ENCODE results near the gene SIRT5. TPM values are rescaled to one million over a fixed set of nuclear protein-coding genes. Genes with fewer than 3 reads are reported as not detected.

The SIRT5 gene
- total RNA-seq (2014; rRNA removed; shearing (Covaris generic); ENCODE audit: low replicate concordance) = 15.2 and 16.1 TPM in 2 replicates

DNA sequence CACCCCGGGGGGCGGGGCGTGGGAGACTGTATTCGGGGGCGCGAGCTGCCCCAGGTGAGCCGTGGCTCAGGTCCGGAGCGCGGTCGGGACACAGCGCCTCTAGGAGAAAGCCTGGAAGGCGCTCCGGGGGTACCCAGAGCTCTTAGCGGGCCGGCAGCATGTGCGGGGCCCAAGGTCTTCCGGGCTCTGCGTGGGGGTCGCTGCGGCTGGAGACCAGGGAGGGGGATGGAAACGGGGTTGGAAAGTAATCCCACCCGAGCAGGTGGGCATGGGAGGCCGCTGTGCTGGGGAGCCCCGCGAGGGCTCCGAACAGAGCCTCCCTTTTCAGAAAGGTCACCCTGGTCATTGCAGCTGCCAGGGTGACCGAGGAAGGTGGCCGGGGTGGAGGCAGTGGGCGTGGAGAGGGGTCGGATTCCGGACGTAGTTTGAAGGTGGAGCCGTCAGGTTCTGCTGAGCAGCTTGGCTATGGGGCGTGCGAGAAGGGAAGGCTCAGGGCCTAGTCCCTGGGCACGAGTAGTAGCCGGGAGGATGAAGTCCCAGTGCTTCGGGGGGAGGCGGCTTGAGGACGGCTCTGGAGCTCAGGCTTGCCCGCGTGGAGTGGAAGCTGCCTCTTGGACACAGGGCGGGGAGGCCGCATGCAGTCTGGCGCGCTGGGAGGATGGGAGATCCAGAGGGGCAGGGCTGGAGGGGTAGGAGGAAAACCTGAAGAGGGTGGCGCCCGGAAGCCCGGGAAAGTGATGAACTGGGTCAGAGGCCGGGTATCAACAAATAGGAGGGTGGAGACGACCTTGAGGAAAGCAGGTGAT, at the start of gene SIRT5:
Gene SIRT5 (plus strand): TSS at position 31 of the 806 bp plus-strand sequence. CDS start 9,510 bp downstream, outside the sequence.
- no peaks in the 10 kb centered on the region for H3K9me2 ChIP-seq (replicated peaks; ENCODE audit: insufficient read depth, low read length)
- DNase-seq = peak; percentile 95
- peaks cover 6% of the 10 kb centered on the region; the same call in 1 of the 2 replicates for H3K9me3 ChIP-seq (ENCODE audit: low read length)
- H3K4me3 ChIP-seq (ENCODE audit: low read length) = peak within 1 kb of the TSS; percentile 84
- no peaks in the 10 kb centered on the region for H3K27me3 ChIP-seq (ENCODE audit: low read length)
- peak within 1 kb of the TSS; percentile 81 for H2AFZ ChIP-seq (ENCODE audit: low read length)
- H3K4me2 ChIP-seq (ENCODE audit: low read depth, low read length, poor library complexity, severe bottlenecking) = peak within 1 kb of the TSS; percentile 93
- H3K79me2 ChIP-seq (ENCODE audit: low read length) = peaks cover 18% of the 10 kb centered on the region
- peaks cover 18% of the 10 kb centered on the region for H3K4me1 ChIP-seq (ENCODE audit: low read length)
- no peaks in the 10 kb centered on the region for H4K20me1 ChIP-seq (ENCODE audit: insufficient read depth, low read depth, low read length)
- peak within 1 kb of the TSS; percentile 83 for H3K27ac ChIP-seq (ENCODE audit: low read length)
- peak within 1 kb of the TSS; percentile 91 for H3K9ac ChIP-seq (ENCODE audit: low read length)
- no peaks in the 10 kb centered on the region for H3K36me3 ChIP-seq (ENCODE audit: insufficient read depth, low read length)

GRCh38 chr6:13524801-13525508, 49.4 kb upstream of the SIRT5 start:
- H2AFZ ChIP-seq (ENCODE audit: low read length) = no peak overlapping the region
- no peaks in the 10 kb centered on the region for H3K79me2 ChIP-seq (ENCODE audit: low read length)
- no peaks in the 10 kb centered on the region for H3K9me3 ChIP-seq (ENCODE audit: low read length)
- no peak for DNase-seq
- H4K20me1 ChIP-seq (ENCODE audit: insufficient read depth, low read depth, low read length) = no peaks in the 10 kb centered on the region
- H3K9me2 ChIP-seq (replicated peaks; ENCODE audit: insufficient read depth, low read length) = no peaks in the 10 kb centered on the region
- H3K4me1 ChIP-seq (ENCODE audit: low read length) = peaks cover 11% of the 10 kb centered on the region
- H3K4me2 ChIP-seq (ENCODE audit: low read depth, low read length, poor library complexity, severe bottlenecking) = no peak overlapping the region
- no peak overlapping the region for H3K4me3 ChIP-seq (ENCODE audit: low read length)
- H3K9ac ChIP-seq (ENCODE audit: low read length) = no peak overlapping the region
- H3K27me3 ChIP-seq (ENCODE audit: low read length) = no peaks in the 10 kb centered on the region
- no peak overlapping the region for H3K27ac ChIP-seq (ENCODE audit: low read length)
- H3K36me3 ChIP-seq (ENCODE audit: insufficient read depth, low read length) = no peaks in the 10 kb centered on the region

DNA sequence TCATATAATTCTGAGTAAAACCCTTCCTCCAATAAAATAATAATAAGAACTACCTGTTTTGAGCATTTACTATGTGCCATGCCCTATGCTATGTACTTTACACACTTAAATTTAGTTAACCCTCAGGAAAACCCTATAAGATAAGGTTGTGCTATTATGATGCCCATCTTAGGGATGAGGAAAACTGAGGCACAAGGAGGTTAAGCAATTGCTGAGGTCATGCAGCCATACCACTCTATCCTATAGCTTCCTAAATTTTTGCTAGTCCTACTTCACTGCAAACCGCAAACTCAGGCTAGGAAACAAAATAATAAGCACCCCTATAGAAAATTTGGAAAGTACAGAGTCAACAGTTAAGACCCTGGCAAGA, 48.1 kb upstream of the SIRT5 start:
- Histone ChIP-seq H3K4me2 (ENCODE audit: low read depth, low read length, poor library complexity, severe bottlenecking) (peak overlapping the region; percentile 54), H3K27me3 (ENCODE audit: low read length) (no peaks in the 10 kb centered on the region), H2AFZ (ENCODE audit: low read length) (peak overlapping the region; percentile 51; the same call in 1 of the 2 replicates), H3K9me2 (replicated peaks; ENCODE audit: insufficient read depth, low read length) (no peaks in the 10 kb centered on the region), H4K20me1 (ENCODE audit: insufficient read depth, low read depth, low read length) (no peaks in the 10 kb centered on the region), H3K9me3 (ENCODE audit: low read length) (no peaks in the 10 kb centered on the region), H3K4me1 (ENCODE audit: low read length) (peaks cover 11% of the 10 kb centered on the region), H3K79me2 (ENCODE audit: low read length) (no peaks in the 10 kb centered on the region), H3K36me3 (ENCODE audit: insufficient read depth, low read length) (no peaks in the 10 kb centered on the region), H3K27ac (ENCODE audit: low read length) (no peak overlapping the region), H3K4me3 (ENCODE audit: low read length) (no peak overlapping the region), H3K9ac (ENCODE audit: low read length) (0 out of 2 replicates have a peak overlapping the region, but pooled peaks have one; percentile 35)
- DNase-seq = no peak

GRCh38 chr6:13526727-13527670, 47.4 kb upstream of the SIRT5 start:
- peak overlapping the region; percentile 54 for H3K4me2 ChIP-seq (ENCODE audit: low read depth, low read length, poor library complexity, severe bottlenecking)
- no peaks in the 10 kb centered on the region for H3K9me2 ChIP-seq (replicated peaks; ENCODE audit: insufficient read depth, low read length)
- peaks cover 11% of the 10 kb centered on the region for H3K4me1 ChIP-seq (ENCODE audit: low read length)
- H3K27ac ChIP-seq (ENCODE audit: low read length) = no peak overlapping the region
- H3K9ac ChIP-seq (ENCODE audit: low read length) = peak overlapping the region; percentile 35
- H3K27me3 ChIP-seq (ENCODE audit: low read length) = no peaks in the 10 kb centered on the region
- H3K36me3 ChIP-seq (ENCODE audit: insufficient read depth, low read length) = no peaks in the 10 kb centered on the region
- no peaks in the 10 kb centered on the region for H3K79me2 ChIP-seq (ENCODE audit: low read length)
- no peaks in the 10 kb centered on the region for H4K20me1 ChIP-seq (ENCODE audit: insufficient read depth, low read depth, low read length)
- peak overlapping the region; percentile 51; the same call in 1 of the 2 replicates for H2AFZ ChIP-seq (ENCODE audit: low read length)
- H3K9me3 ChIP-seq (ENCODE audit: low read length) = no peaks in the 10 kb centered on the region
- DNase-seq = peak; percentile 68
- no peak overlapping the region for H3K4me3 ChIP-seq (ENCODE audit: low read length)

GRCh38 chr6:13527671-13528056, 46.7 kb upstream of the SIRT5 start:
- no peak for DNase-seq
- Histone ChIP-seq H3K9me3 (ENCODE audit: low read length) (no peaks in the 10 kb centered on the region), H3K4me2 (ENCODE audit: low read depth, low read length, poor library complexity, severe bottlenecking) (no peak overlapping the region), H3K27me3 (ENCODE audit: low read length) (no peaks in the 10 kb centered on the region), H3K4me3 (ENCODE audit: low read length) (no peak overlapping the region), H3K27ac (ENCODE audit: low read length) (no peak overlapping the region), H3K79me2 (ENCODE audit: low read length) (no peaks in the 10 kb centered on the region), H2AFZ (ENCODE audit: low read length) (no peak overlapping the region), H4K20me1 (ENCODE audit: insufficient read depth, low read depth, low read length) (no peaks in the 10 kb centered on the region), H3K4me1 (ENCODE audit: low read length) (peaks cover 11% of the 10 kb centered on the region), H3K9ac (ENCODE audit: low read length) (no peak overlapping the region), H3K9me2 (replicated peaks; ENCODE audit: insufficient read depth, low read length) (no peaks in the 10 kb centered on the region), H3K36me3 (ENCODE audit: insufficient read depth, low read length) (no peaks in the 10 kb centered on the region)

DNA sequence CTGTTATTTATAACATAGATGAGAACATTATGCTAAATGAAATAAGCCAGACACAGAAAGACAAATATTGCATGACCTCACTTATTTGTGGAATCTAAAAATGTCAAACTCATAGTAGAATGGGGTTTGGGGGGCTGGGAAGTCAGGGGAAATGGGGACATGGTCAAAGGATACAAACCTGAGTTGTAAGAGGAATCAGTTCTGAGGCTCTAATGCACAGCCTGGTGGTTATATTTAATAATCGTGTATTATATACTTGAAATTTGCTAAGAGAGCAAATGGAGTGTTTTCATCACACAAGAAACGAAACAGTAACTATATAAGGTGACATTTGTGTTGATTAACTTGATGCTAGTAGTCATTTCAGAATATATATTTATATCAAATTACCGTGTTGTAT, 46.2 kb upstream of the SIRT5 start:
- Histone ChIP-seq H3K4me3 (ENCODE audit: low read length) (no peak overlapping the region), H4K20me1 (ENCODE audit: insufficient read depth, low read depth, low read length) (no peaks in the 10 kb centered on the region), H3K36me3 (ENCODE audit: insufficient read depth, low read length) (no peaks in the 10 kb centered on the region), H3K9me3 (ENCODE audit: low read length) (no peaks in the 10 kb centered on the region), H3K9ac (ENCODE audit: low read length) (no peak overlapping the region), H3K9me2 (replicated peaks; ENCODE audit: insufficient read depth, low read length) (no peaks in the 10 kb centered on the region), H3K27me3 (ENCODE audit: low read length) (no peaks in the 10 kb centered on the region), H3K4me1 (ENCODE audit: low read length) (peaks cover 11% of the 10 kb centered on the region), H3K27ac (ENCODE audit: low read length) (no peak overlapping the region), H3K79me2 (ENCODE audit: low read length) (no peaks in the 10 kb centered on the region), H3K4me2 (ENCODE audit: low read depth, low read length, poor library complexity, severe bottlenecking) (no peak overlapping the region), H2AFZ (ENCODE audit: low read length) (no peak overlapping the region)
- DNase-seq = peak; percentile 52

GRCh38 chr6:13528777-13529343, 45.5 kb upstream of the SIRT5 start:
- H3K36me3 ChIP-seq (ENCODE audit: insufficient read depth, low read length) = no peaks in the 10 kb centered on the region
- no peak for DNase-seq
- no peak overlapping the region for H3K9ac ChIP-seq (ENCODE audit: low read length)
- H3K4me1 ChIP-seq (ENCODE audit: low read length) = peaks cover 11% of the 10 kb centered on the region
- H3K27me3 ChIP-seq (ENCODE audit: low read length) = no peaks in the 10 kb centered on the region
- no peak overlapping the region for H3K27ac ChIP-seq (ENCODE audit: low read length)
- no peak overlapping the region for H3K4me3 ChIP-seq (ENCODE audit: low read length)
- no peaks in the 10 kb centered on the region for H3K9me3 ChIP-seq (ENCODE audit: low read length)
- no peak overlapping the region for H2AFZ ChIP-seq (ENCODE audit: low read length)
- H3K4me2 ChIP-seq (ENCODE audit: low read depth, low read length, poor library complexity, severe bottlenecking) = no peak overlapping the region
- no peaks in the 10 kb centered on the region for H3K79me2 ChIP-seq (ENCODE audit: low read length)
- no peaks in the 10 kb centered on the region for H3K9me2 ChIP-seq (replicated peaks; ENCODE audit: insufficient read depth, low read length)
- no peaks in the 10 kb centered on the region for H4K20me1 ChIP-seq (ENCODE audit: insufficient read depth, low read depth, low read length)
